SH-SY5Y (cell line): ENCODE results near the gene MTCL1.

Experiments
- GATA2 ChIP-seq: IDR thresholded peaks from 2 replicates; pipeline ENCODE4 v1.6.1; 2011; ENCODE audit warnings: mild to moderate bottlenecking, low read depth, low read length
- GATA3 ChIP-seq: IDR thresholded peaks from 2 replicates; pipeline ENCODE4 v1.6.1; 2011; ENCODE audit warnings: low read depth, mild to moderate bottlenecking, low read length, moderate library complexity

MTCL1 gene

DNA sequence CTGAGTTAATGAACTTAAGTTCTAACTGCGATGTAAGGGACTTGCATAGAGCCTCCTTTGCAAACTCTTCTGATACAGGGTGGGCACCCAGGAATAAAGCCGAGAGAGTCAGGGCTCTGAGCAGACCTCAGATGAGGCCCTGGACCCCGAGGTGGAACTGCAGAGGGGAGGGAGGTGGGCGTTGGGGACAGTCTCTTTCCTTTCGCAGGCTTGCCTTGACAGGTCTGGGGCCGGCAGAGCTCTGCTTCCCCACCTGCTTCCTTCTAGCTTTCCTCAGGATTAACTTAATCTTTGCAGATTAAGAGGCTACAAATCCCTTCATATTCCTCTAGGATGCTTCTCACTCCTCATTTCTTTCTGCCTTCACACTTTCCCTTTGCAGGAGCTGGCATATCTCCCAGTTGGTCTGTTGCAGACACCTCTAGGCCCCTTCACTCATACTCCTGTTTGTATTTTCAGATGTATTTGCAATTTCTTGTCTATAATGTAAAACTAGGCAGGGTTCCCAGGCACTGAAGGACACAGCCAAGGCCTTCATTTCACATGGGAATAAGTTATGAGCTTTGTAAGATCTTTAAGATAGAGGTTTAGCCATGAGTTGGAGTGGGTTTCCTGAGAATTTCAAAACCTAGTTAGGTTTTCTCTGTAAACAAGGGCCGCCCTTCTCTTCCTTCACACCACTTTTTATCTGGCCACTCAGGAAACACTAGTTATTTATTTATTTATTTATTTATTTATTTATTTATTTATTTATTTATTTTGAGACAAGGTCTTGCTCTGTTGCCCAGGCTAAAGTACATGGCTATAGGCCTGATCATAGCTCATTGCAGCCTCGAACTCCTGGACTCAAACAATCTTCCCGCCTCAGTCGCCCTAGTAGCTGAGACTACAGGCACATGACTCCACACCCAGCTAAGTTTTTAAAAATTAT, 70.9 kb downstream of the MTCL1 start:
- TF ChIP-seq GATA2 (no peak), GATA3 (no peak)

DNA sequence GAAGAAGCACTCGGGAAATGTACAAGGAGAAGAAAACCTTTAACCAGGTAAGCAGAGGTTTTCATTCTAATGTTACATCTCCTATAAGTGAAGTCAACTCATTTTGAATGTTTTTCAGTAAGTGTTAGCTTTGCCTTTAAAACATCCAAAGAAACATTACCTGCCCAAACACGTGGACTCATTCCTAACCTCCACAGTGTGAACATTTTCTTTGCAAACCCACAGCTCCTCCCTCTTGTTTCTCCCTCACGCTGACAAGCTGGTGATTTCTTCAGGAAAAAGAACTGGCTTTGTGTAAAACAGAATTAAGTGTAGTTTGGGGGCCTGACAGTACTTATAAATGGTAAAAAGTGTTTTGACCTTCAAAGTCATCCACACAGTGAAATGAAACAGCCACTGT, 72.5 kb downstream of the MTCL1 start:
- TF ChIP-seq GATA2 = no peak
- no peak for TF ChIP-seq GATA3

DNA sequence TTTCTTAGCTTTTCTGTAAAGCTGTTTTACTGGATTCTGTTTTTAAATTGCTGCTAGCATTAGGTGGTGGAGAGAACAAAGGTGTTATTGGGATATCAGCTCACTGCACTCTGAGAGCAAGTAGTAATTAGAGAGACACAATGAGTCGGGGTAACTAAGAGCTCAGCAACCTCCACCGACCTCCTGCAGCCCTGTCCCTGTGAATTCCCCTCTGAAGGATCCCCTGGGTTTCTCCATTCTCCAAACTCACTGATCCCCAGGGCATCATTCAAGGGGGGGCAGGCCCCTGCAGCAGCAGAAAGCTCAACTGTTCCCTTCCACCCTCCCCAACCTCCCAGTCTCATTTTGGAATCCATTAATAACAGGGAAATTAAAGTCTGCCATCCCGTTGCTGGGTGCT, 73.0 kb downstream of the MTCL1 start:
- no peak for TF ChIP-seq GATA3
- TF ChIP-seq GATA2 = no peak

DNA sequence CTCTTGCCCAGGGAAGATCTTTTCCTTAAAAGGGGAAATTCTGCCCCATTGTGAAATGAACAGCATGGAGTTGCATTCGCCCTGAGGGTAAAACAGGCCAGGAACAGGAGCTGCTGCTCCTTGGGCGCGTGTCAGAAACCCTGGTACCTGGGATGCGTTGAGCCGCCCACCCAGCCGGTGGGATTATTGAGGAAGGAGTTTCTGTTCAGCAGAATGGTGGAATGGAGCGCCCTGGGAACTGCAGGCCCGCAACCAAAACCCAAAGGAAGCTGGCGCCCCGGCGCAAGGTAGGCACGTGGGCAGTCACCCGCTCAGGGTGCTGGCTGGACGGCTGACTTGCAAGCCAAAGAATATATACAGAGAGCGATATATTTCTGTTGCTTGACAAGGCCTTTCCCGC, 73.5 kb downstream of the MTCL1 start:
- TF ChIP-seq GATA3 (no peak), GATA2 (no peak)

DNA sequence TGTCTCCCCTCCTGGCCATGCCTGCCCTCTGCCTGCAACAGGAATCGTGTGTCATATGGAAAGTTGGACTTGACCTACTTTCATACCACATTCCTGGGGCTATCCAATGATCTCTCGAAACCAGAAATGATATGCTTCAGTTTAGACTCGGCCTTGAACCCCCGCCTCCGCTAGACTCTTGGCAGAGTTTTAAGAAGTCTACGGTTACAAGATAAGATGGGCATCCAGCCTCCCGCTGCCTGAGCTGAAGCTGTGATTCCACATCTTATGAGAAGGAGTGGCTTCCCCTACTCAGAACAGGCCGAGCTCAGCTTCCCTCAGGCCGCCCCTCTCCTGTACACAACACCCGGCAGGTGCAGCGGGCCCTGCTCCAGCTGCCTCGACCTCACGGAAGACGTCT, 73.9 kb downstream of the MTCL1 start:
- TF ChIP-seq GATA3 = no peak
- no peak for TF ChIP-seq GATA2

DNA sequence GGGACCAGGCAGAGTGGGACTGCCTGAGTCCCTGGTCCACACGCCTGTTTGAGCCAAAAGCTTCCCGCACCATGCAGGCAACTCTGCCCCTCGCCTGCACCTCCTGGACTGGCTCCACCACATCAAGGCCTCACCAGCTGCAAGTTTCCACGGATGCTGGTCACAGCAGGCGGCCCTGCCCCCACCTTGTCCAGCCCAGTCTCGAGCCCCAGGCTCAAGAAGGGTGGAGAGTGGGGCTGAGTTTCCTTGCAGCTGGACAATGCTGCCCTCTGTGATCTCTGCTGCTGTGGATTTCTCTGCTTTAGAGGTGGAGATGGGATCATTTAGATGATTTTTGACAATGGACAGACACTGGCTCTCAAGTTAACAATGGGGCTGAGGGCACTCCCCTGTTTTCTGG, 74.9 kb downstream of the MTCL1 start:
- no peak for TF ChIP-seq GATA3
- no peak for TF ChIP-seq GATA2

DNA sequence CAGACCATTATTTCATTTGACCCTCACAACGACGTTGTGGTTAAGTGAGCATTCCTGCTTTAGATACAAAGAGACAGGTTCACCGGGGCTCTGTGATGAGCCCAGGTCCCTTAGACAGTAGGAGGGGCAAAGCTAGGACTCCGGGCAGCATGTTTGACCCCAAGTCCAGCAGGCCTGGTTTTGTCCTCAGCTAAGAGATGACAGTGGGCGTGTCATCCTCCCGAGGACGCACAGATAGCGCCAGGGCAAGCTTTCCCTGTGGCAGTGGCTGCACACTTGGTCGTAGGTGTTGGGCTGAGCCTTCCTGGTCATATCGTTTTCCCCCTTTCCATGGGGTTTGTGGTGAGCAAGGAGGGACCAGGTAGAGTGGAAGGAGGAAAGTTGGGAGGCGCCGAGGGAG, 76.3 kb downstream of the MTCL1 start:
- no peak for TF ChIP-seq GATA3
- TF ChIP-seq GATA2 = no peak

DNA sequence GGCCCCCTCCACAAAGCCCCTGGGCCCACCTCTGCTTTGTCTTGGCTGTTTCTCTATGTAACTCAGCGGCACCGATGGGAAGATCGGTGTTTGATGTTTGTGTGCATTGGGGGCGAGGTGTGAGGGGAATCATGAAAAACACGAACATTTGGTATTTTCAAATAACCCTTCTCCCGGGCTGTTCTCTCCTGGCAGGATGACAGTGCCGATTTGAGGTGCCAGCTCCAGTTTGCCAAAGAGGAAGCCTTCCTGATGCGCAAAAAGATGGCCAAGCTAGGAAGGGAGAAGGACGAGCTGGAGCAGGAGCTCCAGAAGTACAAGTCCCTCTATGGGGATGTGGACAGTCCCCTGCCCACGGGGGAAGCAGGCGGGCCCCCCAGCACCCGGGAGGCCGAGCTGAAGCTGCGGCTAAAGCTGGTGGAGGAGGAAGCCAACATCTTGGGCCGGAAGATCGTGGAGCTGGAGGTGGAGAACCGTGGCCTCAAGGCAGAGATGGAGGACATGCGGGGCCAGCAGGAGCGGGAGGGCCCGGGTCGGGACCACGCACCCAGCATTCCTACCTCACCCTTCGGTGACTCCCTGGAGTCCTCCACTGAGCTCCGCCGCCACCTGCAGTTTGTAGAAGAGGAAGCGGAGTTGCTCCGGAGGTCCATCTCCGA, 78.1 kb downstream of the MTCL1 start:
- TF ChIP-seq GATA3 (no peak), GATA2 (no peak)

DNA sequence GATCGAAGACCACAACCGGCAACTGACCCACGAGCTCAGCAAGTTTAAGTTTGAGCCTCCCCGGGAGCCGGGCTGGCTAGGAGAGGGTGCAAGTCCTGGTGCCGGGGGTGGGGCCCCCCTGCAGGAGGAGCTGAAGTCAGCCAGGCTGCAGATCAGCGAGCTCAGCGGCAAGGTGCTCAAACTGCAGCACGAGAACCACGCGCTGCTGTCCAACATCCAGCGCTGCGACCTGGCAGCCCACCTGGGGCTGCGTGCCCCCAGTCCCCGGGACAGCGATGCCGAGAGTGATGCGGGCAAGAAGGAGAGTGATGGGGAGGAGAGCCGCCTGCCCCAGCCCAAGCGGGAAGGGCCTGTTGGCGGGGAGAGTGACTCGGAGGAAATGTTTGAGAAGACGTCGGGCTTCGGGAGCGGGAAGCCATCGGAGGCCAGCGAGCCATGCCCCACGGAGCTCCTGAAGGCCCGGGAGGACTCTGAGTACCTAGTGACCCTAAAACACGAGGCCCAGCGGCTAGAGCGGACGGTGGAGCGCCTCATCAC, 78.7 kb downstream of the MTCL1 start:
- TF ChIP-seq GATA3 = no peak
- no peak for TF ChIP-seq GATA2

DNA sequence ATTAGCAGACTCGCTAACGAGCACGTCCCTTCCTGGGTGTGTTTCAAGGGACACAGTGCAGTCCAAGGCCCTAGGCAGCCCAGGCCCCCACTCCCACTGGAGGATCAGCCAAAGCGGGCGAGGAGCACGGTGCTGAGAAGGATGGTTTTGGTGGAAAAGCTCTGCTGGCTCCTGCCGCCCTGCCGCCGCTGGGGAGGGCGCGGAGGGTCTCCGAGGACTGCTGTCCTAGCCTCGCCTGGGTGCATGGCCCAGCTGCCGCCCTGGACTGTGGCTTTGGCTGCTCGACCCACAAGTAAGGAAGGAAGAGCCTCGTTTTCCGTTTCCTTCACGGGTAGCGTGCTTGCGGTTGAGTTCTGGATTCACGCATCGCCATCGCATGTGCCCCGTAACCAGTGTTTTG, 79.9 kb downstream of the MTCL1 start:
- TF ChIP-seq GATA2 (no peak), GATA3 (no peak)

DNA sequence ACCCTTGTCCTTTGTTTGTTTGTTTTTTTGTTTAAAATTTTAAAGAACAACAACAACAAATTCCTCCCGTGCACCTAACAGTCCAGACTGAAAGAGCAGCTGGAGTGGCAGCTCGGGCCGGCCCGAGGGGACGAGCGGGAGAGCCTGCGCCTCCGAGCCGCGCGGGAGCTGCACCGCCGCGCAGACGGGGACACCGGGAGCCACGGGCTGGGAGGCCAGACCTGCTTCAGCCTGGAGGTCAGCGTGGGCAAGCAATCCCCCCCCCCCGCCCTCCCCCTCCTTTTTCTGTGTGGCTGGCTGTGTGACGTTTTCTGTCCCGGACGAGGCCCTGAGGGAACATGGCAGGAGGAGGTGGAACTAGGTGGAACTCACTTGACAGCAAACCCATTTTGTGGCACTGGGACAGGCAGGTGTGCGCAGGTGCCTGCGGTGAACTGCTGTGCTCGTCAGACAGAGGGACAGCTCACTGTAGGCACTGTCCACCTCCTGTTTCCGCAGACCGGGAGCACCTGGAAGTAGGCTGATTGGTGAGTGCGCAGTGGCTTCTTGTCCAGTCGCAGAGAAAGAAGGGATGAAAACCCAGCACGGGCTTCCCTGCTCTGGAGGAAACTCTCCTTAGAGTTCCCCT, 80.6 kb downstream of the MTCL1 start:
- no peak for TF ChIP-seq GATA3
- TF ChIP-seq GATA2 = no peak

DNA sequence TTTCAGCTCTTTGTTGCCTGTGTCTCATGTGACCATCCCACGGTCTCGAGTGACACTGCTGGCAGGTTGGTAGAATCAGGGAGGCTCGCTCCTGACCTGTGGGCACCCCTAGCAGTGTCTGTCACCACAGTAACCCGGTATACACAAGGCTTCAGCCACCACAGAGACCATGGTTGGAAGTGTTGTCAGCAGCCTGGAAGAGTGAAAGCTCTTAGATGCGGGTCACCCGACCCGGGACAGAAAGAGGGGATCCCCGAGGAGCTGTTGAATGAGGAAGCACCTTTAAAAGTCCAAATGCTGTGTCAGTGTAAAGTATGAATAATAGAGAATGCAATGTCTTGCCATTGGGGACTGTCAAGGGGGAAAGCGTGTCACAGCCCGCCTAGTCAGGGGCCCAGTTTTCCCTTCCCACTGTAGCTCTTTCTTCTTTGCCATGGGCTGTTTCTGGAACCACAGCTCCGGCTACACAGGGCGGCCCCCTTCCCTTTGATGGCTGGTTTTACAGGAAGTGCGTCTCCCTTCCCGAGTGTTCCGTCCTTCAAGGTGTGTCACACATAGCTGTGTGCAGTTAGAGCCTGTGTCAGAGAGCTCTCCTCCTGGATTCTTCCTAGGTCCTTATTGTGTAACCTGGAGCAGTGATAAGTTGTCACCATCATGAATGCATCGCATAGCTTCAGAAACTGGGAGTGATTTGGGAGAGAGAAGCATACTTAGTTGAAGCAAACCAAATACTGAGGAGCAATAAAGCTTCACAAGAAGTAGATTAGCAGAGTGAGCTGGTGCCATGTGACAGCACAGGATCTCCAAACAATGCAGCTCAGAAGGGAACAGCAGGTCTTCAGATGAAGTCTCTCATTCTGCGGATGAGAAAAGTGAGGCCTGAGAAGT, 81.4 kb downstream of the MTCL1 start:
- TF ChIP-seq GATA3 = no peak
- no peak for TF ChIP-seq GATA2

DNA sequence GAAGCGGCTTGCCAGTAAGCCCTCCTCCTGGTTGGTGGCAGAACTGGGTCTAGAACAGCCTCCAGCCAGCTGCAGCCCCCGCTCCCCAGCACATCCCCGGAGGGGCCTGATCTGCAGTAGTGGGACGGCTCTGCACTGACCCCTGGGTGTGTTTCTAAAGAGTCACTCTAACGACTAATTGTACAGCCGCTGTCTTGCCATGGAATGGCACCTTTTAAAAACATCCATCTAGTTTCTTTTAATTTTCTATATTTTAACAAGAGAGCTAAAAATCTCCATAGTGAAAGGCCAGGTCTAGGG, 82.0 kb downstream of the MTCL1 start:
- TF ChIP-seq GATA2 (no peak), GATA3 (no peak)

DNA sequence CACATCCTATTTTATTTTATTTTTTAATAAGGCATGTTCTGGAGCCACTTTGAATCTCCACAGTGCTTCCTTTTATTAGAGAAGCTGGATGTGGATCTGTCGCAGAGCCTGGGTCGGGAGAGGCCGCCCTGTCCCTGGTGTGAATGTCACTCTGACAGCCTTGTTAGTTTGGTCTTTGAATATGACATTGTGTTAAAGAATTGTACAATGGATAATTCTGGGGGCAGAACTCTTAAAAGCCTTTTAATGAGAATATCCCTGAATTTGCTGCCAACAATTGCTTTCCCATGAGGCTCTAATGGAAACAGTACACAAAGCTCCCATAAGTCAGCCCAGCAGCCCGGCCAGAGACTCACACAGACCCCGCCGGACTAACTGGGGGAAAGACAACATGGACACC, 82.4 kb downstream of the MTCL1 start:
- TF ChIP-seq GATA2 = no peak
- no peak for TF ChIP-seq GATA3
